Osteoblast (primary cell): ENCODE data around the gene CHIC2. TPM values are rescaled to one million over a fixed set of nuclear protein-coding genes. Genes with fewer than 3 reads are reported as not detected.

Source experiments
- DNase-seq: peaks from one replicate; pipeline ENCODE4 v3.0.0; 2011; ENCODE audit warnings: low spot score, mixed read lengths; ENCODE audit not compliant: insufficient read length; ENCODE audit errors: missing footprints
- H2AFZ ChIP-seq: 2 replicates; pipeline ENCODE4 v1.6.0; 2011; ENCODE audit warnings: mild to moderate bottlenecking, low read length
- H3K27ac ChIP-seq: 2 replicates; pipeline ENCODE4 v1.5.1; 2011; ENCODE audit warnings: mild to moderate bottlenecking, low read depth, low read length, moderate library complexity
- H3K27me3 ChIP-seq: 2 replicates; pipeline ENCODE4 v1.6.0; 2012; ENCODE audit warnings: mild to moderate bottlenecking, control low read depth, inconsistent platforms, low read length, moderate library complexity; ENCODE audit not compliant: insufficient read depth
- H3K36me3 ChIP-seq: 2 replicates; pipeline ENCODE4 v1.5.1; 2011; ENCODE audit warnings: mild to moderate bottlenecking, low read length, control low read depth, moderate library complexity; ENCODE audit not compliant: insufficient read depth
- H3K4me1 ChIP-seq: 2 replicates; pipeline ENCODE4 v1.5.1; 2011; ENCODE audit warnings: mild to moderate bottlenecking, low read length, control low read depth, moderate library complexity; ENCODE audit not compliant: insufficient read depth
- H3K4me2 ChIP-seq: 2 replicates; pipeline ENCODE4 v1.6.0; 2011; ENCODE audit warnings: mild to moderate bottlenecking, low read length; ENCODE audit not compliant: insufficient read depth
- H3K4me3 ChIP-seq: fragments of 200-600 bp; sonication (generic); 3 replicates; pipeline ENCODE4 v1.5.1; 2012; ENCODE audit warnings: mild to moderate bottlenecking, low read length, inconsistent platforms; ENCODE audit not compliant: insufficient read depth
- H3K79me2 ChIP-seq: 2 replicates; pipeline ENCODE4 v1.6.0; 2012; ENCODE audit warnings: mild to moderate bottlenecking, low read length, control low read depth, inconsistent platforms; ENCODE audit not compliant: insufficient read depth
- H3K9me3 ChIP-seq: 2 replicates; pipeline ENCODE4 v1.5.1; 2011; ENCODE audit warnings: low read depth, low read length, control low read depth
- H4K20me1 ChIP-seq: 2 replicates; pipeline ENCODE4 v1.6.0; 2012; ENCODE audit warnings: mild to moderate bottlenecking, low read length, control low read depth; ENCODE audit not compliant: insufficient read depth
- CTCF ChIP-seq: IDR thresholded peaks from 2 replicates; pipeline ENCODE4 v1.5.1; 2011; ENCODE audit warnings: mild to moderate bottlenecking, low read depth, low read length, moderate library complexity; ENCODE audit errors: extremely low read depth
- total RNA-seq: library from RNA; depleted of rRNA; stranded (reverse); fragments of >200 nt; gene quantifications from 2 replicates; pipeline ENCODE4 v1.2.3, GENCODE V29; 2012

The CHIC2 gene
- total RNA-seq, 1 donor, result 73.1 TPM

GRCh38 chr4:54017974-54018373, 46.4 kb downstream of the CHIC2 start:
- Histone ChIP-seq H3K4me3 (no peak overlapping the region), H3K4me1 (no peaks in the 10 kb centered on the region), H3K27ac (no peak overlapping the region), H3K27me3 (no peaks in the 10 kb centered on the region), H2AFZ (no peak overlapping the region), H3K9me3 (no peaks in the 10 kb centered on the region), H3K4me2 (no peak overlapping the region), H3K79me2 (peaks cover 78% of the 10 kb centered on the region), H4K20me1 (peaks cover 28% of the 10 kb centered on the region), H3K36me3 (peaks cover 8% of the 10 kb centered on the region)
- TF ChIP-seq CTCF, result no peak
- no peak for DNase-seq

GRCh38 chr4:54017308-54017707, 47.1 kb downstream of the CHIC2 start:
- no peak overlapping the region for H3K27ac ChIP-seq
- no peaks in the 10 kb centered on the region for H3K27me3 ChIP-seq
- H3K9me3 ChIP-seq, result no peaks in the 10 kb centered on the region
- peaks cover 26% of the 10 kb centered on the region for H4K20me1 ChIP-seq
- no peak for DNase-seq
- H2AFZ ChIP-seq, result no peak overlapping the region
- H3K4me3 ChIP-seq, result no peak overlapping the region
- H3K4me2 ChIP-seq, result no peak overlapping the region
- TF ChIP-seq CTCF, result no peak
- peaks cover 76% of the 10 kb centered on the region for H3K79me2 ChIP-seq
- H3K4me1 ChIP-seq, result no peaks in the 10 kb centered on the region
- peaks cover 9% of the 10 kb centered on the region for H3K36me3 ChIP-seq

- Histone ChIP-seq H3K9me3 (no peaks in the 10 kb centered on the region), H3K79me2 (peaks cover 68% of the 10 kb centered on the region), H3K36me3 (peaks cover 9% of the 10 kb centered on the region), H3K27ac (no peak overlapping the region), H3K4me1 (no peaks in the 10 kb centered on the region), H2AFZ (no peak overlapping the region), H3K4me2 (no peak overlapping the region), H3K27me3 (no peaks in the 10 kb centered on the region), H3K4me3 (no peak overlapping the region), H4K20me1 (peaks cover 21% of the 10 kb centered on the region)
- DNase-seq, result no peak
- TF ChIP-seq CTCF, result no peak
These were observed 47.9 kb downstream of the CHIC2 start for GRCh38 chr4:54016504-54016903.

GRCh38 chr4:54015423-54016030, 48.9 kb downstream of the CHIC2 start:
- no peak overlapping the region for H2AFZ ChIP-seq
- no peaks in the 10 kb centered on the region for H3K27me3 ChIP-seq
- H3K4me3 ChIP-seq, result no peak overlapping the region
- DNase-seq, result no peak
- no peaks in the 10 kb centered on the region for H3K9me3 ChIP-seq
- H3K27ac ChIP-seq, result no peak overlapping the region
- no peak overlapping the region for H3K4me2 ChIP-seq
- H3K4me1 ChIP-seq, result no peaks in the 10 kb centered on the region
- H3K79me2 ChIP-seq, result peaks cover 66% of the 10 kb centered on the region
- no peak for TF ChIP-seq CTCF
- H3K36me3 ChIP-seq, result peaks cover 12% of the 10 kb centered on the region
- H4K20me1 ChIP-seq, result peaks cover 18% of the 10 kb centered on the region
